SK-N-MC (cell line): Measurements from ENCODE around the gene HOXD9.
A peak's percentile ranks its signal among the peaks of the same experiment; 100 is the strongest.

ENCODE experiments used
- DNase-seq: peaks from one replicate; pipeline ENCODE4 v3.0.0-alpha.2; 2011; ENCODE audit warnings: low read depth, low spot score
- H3K27ac ChIP-seq: fragments of 200-600 bp; sonication (generic); 2 replicates; pipeline ENCODE4 v1.5.1; 2016; ENCODE audit warnings: mixed run types
- H3K36me3 ChIP-seq: fragments of 200-600 bp; sonication (generic); 2 replicates; pipeline ENCODE4 v1.6.1; 2017; ENCODE audit warnings: antibody characterized with exemption, low read length, mixed read lengths; ENCODE audit not compliant: insufficient read depth
- H3K4me3 ChIP-seq: fragments of 200-600 bp; sonication (generic); 2 replicates; pipeline ENCODE4 v1.5.1; 2016
- H3K9ac ChIP-seq: fragments of 200-600 bp; sonication (generic); 2 replicates; pipeline ENCODE4 v1.8.0; 2017; ENCODE audit warnings: mixed run types, mixed read lengths; ENCODE audit not compliant: insufficient read length
- H3K9me3 ChIP-seq: fragments of 200-600 bp; sonication (generic); 2 replicates; pipeline ENCODE4 v1.6.1; 2017; ENCODE audit warnings: low read depth, mild to moderate bottlenecking, antibody characterized with exemption, low read length, moderate library complexity, mixed read lengths
- EZH2 ChIP-seq: fragments of 200-600 bp; sonication (generic); IDR thresholded peaks from one replicate; pipeline ENCODE4 v1.6.1; 2017; ENCODE audit warnings: antibody characterized with exemption
- FOXP2 ChIP-seq: optimal IDR thresholded peaks from 2 replicates; pipeline ENCODE3; 2011; ENCODE audit warnings: mild to moderate bottlenecking, moderate library complexity; ENCODE audit not compliant: insufficient read depth; ENCODE audit errors: extremely low read length, control extremely low read depth
- POLR2AphosphoS5 ChIP-seq: IDR thresholded peaks from 2 replicates; pipeline ENCODE4 v1.6.1; 2012; ENCODE audit warnings: mild to moderate bottlenecking, low read depth, low read length, borderline replicate concordance

Gene HOXD9

GRCh38 chr2:176122683-176123410, at the start of gene HOXD9:
TSS of gene HOXD9 (plus strand) at chr2:176122719. CDS start at chr2:176122769, 50 bp downstream.
- no peaks in the 10 kb centered on the region for H3K9me3 ChIP-seq
- no peak for DNase-seq
- peak within 1 kb of the TSS; percentile 93 for H3K4me3 ChIP-seq
- H3K27ac ChIP-seq = no peak within 1 kb of the TSS
- TF ChIP-seq FOXP2 (no peak), POLR2AphosphoS5 (peak; percentile 54)
- H3K9ac ChIP-seq = peak within 1 kb of the TSS; percentile 84
- H3K36me3 ChIP-seq = peaks cover 18% of the 10 kb centered on the region; the same call in 1 of the 2 replicates

GRCh38 chr2:176072951-176073904, 49.3 kb upstream of the HOXD9 start:
- Histone ChIP-seq H3K9me3 (no peaks in the 10 kb centered on the region), H3K36me3 (no peaks in the 10 kb centered on the region), H3K4me3 (peak overlapping the region; percentile 40), H3K9ac (no peak overlapping the region), H3K27ac (0 out of 2 replicates have a peak overlapping the region, but pooled peaks have one; percentile 4)
- no peak for DNase-seq
- TF ChIP-seq FOXP2 (no peak), POLR2AphosphoS5 (peak; percentile 36; the same call in 1 of the 2 replicates)

- no peak for TF ChIP-seq POLR2AphosphoS5
- no peak for TF ChIP-seq EZH2
- TF ChIP-seq FOXP2 = no peak
- Histone ChIP-seq H3K9ac (no peak overlapping the region), H3K36me3 (peaks cover 5% of the 10 kb centered on the region; the same call in 1 of the 2 replicates), H3K4me3 (no peak overlapping the region), H3K9me3 (no peaks in the 10 kb centered on the region), H3K27ac (no peak overlapping the region; the same call in 1 of the 2 replicates)
- DNase-seq = no peak
These were observed 47.5 kb upstream of the HOXD9 start for GRCh38 chr2:176074919-176075425.

- DNase-seq = no peak
- H3K36me3 ChIP-seq = peaks cover 5% of the 10 kb centered on the region; the same call in 1 of the 2 replicates
- H3K4me3 ChIP-seq = no peak overlapping the region
- no peak overlapping the region for H3K27ac ChIP-seq
- no peak for TF ChIP-seq EZH2
- TF ChIP-seq FOXP2 = no peak
- TF ChIP-seq POLR2AphosphoS5 = no peak
- no peak overlapping the region for H3K9ac ChIP-seq
- no peaks in the 10 kb centered on the region for H3K9me3 ChIP-seq
These were observed 47.0 kb upstream of the HOXD9 start for GRCh38 chr2:176075481-176075880.

GRCh38 chr2:176076063-176076462, 46.5 kb upstream of the HOXD9 start:
- peaks cover 10% of the 10 kb centered on the region; the same call in 1 of the 2 replicates for H3K36me3 ChIP-seq
- H3K9me3 ChIP-seq = no peaks in the 10 kb centered on the region
- no peak overlapping the region for H3K27ac ChIP-seq
- DNase-seq = no peak
- H3K9ac ChIP-seq = no peak overlapping the region
- TF ChIP-seq POLR2AphosphoS5 = no peak
- H3K4me3 ChIP-seq = no peak overlapping the region

- TF ChIP-seq FOXP2 (no peak), POLR2AphosphoS5 (no peak), EZH2 (no peak)
- H3K36me3 ChIP-seq = peaks cover 11% of the 10 kb centered on the region; the same call in 1 of the 2 replicates
- no peaks in the 10 kb centered on the region for H3K9me3 ChIP-seq
- DNase-seq = no peak
- H3K4me3 ChIP-seq = no peak overlapping the region
- no peak overlapping the region for H3K27ac ChIP-seq
- no peak overlapping the region for H3K9ac ChIP-seq
These were observed 45.7 kb upstream of the HOXD9 start for GRCh38 chr2:176076796-176077195.

- no peak overlapping the region; the same call in 1 of the 2 replicates for H3K4me3 ChIP-seq
- peak overlapping the region; percentile 55 for H3K27ac ChIP-seq
- DNase-seq = no peak
- no peaks in the 10 kb centered on the region for H3K9me3 ChIP-seq
- TF ChIP-seq EZH2 = no peak
- TF ChIP-seq FOXP2 = no peak
- TF ChIP-seq POLR2AphosphoS5 = no peak
- no peak overlapping the region for H3K9ac ChIP-seq
- peaks cover 11% of the 10 kb centered on the region; the same call in 1 of the 2 replicates for H3K36me3 ChIP-seq
These were observed 43.8 kb upstream of the HOXD9 start for GRCh38 chr2:176078541-176079284.
